GM19397 (cell line): ENCODE data around the gene ATP6V1G1.

Experiments used
- ATAC-seq: cut with Tn5 transposase; IDR thresholded peaks from one replicate; pipeline ENCODE4 v1.9.1; 2021; ENCODE audit warnings: mild to moderate bottlenecking, moderate library complexity; ENCODE audit not compliant: unreplicated experiment

Gene ATP6V1G1

GRCh38 chr9:114611516-114612271, 24.1 kb downstream of the ATP6V1G1 start:
- ATAC-seq = peak; percentile 51

GRCh38 chr9:114612272-114612923, 24.8 kb downstream of the ATP6V1G1 start:
- no peak for ATAC-seq

- no peak for ATAC-seq
Observed at GRCh38 chr9:114613087-114613486, 25.5 kb downstream of the ATP6V1G1 start.

GRCh38 chr9:114613919-114614318, 26.4 kb downstream of the ATP6V1G1 start:
- no peak for ATAC-seq

- ATAC-seq = no peak
Observed at GRCh38 chr9:114614373-114614772, 26.8 kb downstream of the ATP6V1G1 start.

GRCh38 chr9:114616684-114617520, 29.3 kb downstream of the ATP6V1G1 start:
- peak; percentile 70 for ATAC-seq

GRCh38 chr9:114619191-114619761, 31.7 kb downstream of the ATP6V1G1 start:
- no peak for ATAC-seq

- no peak for ATAC-seq
Observed at GRCh38 chr9:114621561-114621960, 34.0 kb downstream of the ATP6V1G1 start.

GRCh38 chr9:114621975-114622609, 34.5 kb downstream of the ATP6V1G1 start:
- no peak for ATAC-seq

- no peak for ATAC-seq
Observed at GRCh38 chr9:114624677-114625076, 37.1 kb downstream of the ATP6V1G1 start.

GRCh38 chr9:114626415-114627020, 38.9 kb downstream of the ATP6V1G1 start:
- no peak for ATAC-seq

GRCh38 chr9:114627553-114627952, 40.0 kb downstream of the ATP6V1G1 start:
- no peak for ATAC-seq

GRCh38 chr9:114629563-114630090, 42.1 kb downstream of the ATP6V1G1 start:
- no peak for ATAC-seq

GRCh38 chr9:114631166-114631565, 43.6 kb downstream of the ATP6V1G1 start:
- ATAC-seq = no peak

- no peak for ATAC-seq
Observed at GRCh38 chr9:114633438-114634089, 46.0 kb downstream of the ATP6V1G1 start.

GRCh38 chr9:114634387-114634786, 46.8 kb downstream of the ATP6V1G1 start:
- no peak for ATAC-seq

GRCh38 chr9:114638404-114638803, 50.8 kb downstream of the ATP6V1G1 start:
- no peak for ATAC-seq

GRCh38 chr9:114641967-114642366, 54.4 kb downstream of the ATP6V1G1 start:
- ATAC-seq = no peak

GRCh38 chr9:114643001-114643400, 55.4 kb downstream of the ATP6V1G1 start:
- ATAC-seq = no peak

GRCh38 chr9:114643896-114644295, 56.3 kb downstream of the ATP6V1G1 start:
- no peak for ATAC-seq
